ENCODE measurements around the gene CTU1. TPM values are rescaled to one million over a fixed set of nuclear protein-coding genes. Genes with fewer than 3 reads are reported as not detected.

CTU1 gene
- total RNA-seq, 1 experiment from 2014 or later: 13.8 TPM

GRCh38 chr19:51083181-51083580, 25.0 kb downstream of the CTU1 start:
- DNase-seq (ENCODE audit: low read depth): no peak

GRCh38 chr19:51082611-51083010, 25.6 kb downstream of the CTU1 start, which contains the start of gene KLK14:
Gene KLK14, minus strand, starts transcription at chr19:51082887. Its CDS starts 273 bp downstream, at chr19:51082614.
- no peak for DNase-seq (ENCODE audit: low read depth)

GRCh38 chr19:51081476-51081875, 26.7 kb downstream of the CTU1 start:
- DNase-seq (ENCODE audit: low read depth): no peak

GRCh38 chr19:51079481-51080110, 28.6 kb downstream of the CTU1 start:
- DNase-seq (ENCODE audit: low read depth): no peak

GRCh38 chr19:51078731-51079130, 29.5 kb downstream of the CTU1 start:
- DNase-seq (ENCODE audit: low read depth): no peak

- no peak for DNase-seq (ENCODE audit: low read depth)
Measured at GRCh38 chr19:51078104-51078503, 30.1 kb downstream of the CTU1 start.

- no peak for DNase-seq (ENCODE audit: low read depth)
Measured at GRCh38 chr19:51076631-51077213, 31.5 kb downstream of the CTU1 start.

- no peak for DNase-seq (ENCODE audit: low read depth)
Measured at GRCh38 chr19:51075998-51076397, 32.2 kb downstream of the CTU1 start.

- DNase-seq (ENCODE audit: low read depth): no peak
Measured at GRCh38 chr19:51071095-51071405, 37.2 kb downstream of the CTU1 start.

- DNase-seq (ENCODE audit: low read depth): no peak
Measured at GRCh38 chr19:51070334-51071094, 37.7 kb downstream of the CTU1 start.

GRCh38 chr19:51066393-51067186, 41.6 kb downstream of the CTU1 start:
- no peak for DNase-seq (ENCODE audit: low read depth)

GRCh38 chr19:51065221-51065960, 42.8 kb downstream of the CTU1 start:
- DNase-seq (ENCODE audit: low read depth): no peak

- DNase-seq (ENCODE audit: low read depth): no peak
Measured at GRCh38 chr19:51064534-51065220, 43.5 kb downstream of the CTU1 start, which contains the start of gene KLK13. Gene KLK13, minus strand, starts transcription at chr19:51065092. Its CDS starts 25 bp downstream, at chr19:51065067.

- no peak for DNase-seq (ENCODE audit: low read depth)
Measured at GRCh38 chr19:51063664-51064063, 44.5 kb downstream of the CTU1 start.

- DNase-seq (ENCODE audit: low read depth): no peak
Measured at GRCh38 chr19:51060973-51061372, 47.2 kb downstream of the CTU1 start.

- DNase-seq (ENCODE audit: low read depth): no peak
Measured at GRCh38 chr19:51060336-51060735, 47.9 kb downstream of the CTU1 start.

GRCh38 chr19:51059715-51060114, 48.5 kb downstream of the CTU1 start:
- no peak for DNase-seq (ENCODE audit: low read depth)

GRCh38 chr19:51055866-51056265, 52.3 kb downstream of the CTU1 start:
- DNase-seq (ENCODE audit: low read depth): no peak
